PC-3 (cell line): ENCODE results near the gene ZNF423.

Experiments used
- EZH2 ChIP-seq: fragments of 300-600 bp; sonication (generic); IDR thresholded peaks from one replicate; pipeline ENCODE4 v1.6.1; 2017; ENCODE audit warnings: antibody characterized with exemption, mild to moderate bottlenecking, low read length; ENCODE audit not compliant: unreplicated experiment
- EZH2phosphoT487 ChIP-seq: fragments of 300-600 bp; sonication (generic); IDR thresholded peaks from 2 replicates; pipeline ENCODE4 v1.6.1; 2018; ENCODE audit warnings: mild to moderate bottlenecking, antibody characterized with exemption, low read length, borderline replicate concordance
- TF ChIP-seq, protein P1 (sequence below): fragments of 300-600 bp; sonication (generic); conservative IDR thresholded peaks from 2 replicates; pipeline ENCODE4 v1.5.1; 2017; ENCODE audit warnings: antibody characterized with exemption, low read depth, mild to moderate bottlenecking, low read length

- TF ChIP-seq, protein P1, sequence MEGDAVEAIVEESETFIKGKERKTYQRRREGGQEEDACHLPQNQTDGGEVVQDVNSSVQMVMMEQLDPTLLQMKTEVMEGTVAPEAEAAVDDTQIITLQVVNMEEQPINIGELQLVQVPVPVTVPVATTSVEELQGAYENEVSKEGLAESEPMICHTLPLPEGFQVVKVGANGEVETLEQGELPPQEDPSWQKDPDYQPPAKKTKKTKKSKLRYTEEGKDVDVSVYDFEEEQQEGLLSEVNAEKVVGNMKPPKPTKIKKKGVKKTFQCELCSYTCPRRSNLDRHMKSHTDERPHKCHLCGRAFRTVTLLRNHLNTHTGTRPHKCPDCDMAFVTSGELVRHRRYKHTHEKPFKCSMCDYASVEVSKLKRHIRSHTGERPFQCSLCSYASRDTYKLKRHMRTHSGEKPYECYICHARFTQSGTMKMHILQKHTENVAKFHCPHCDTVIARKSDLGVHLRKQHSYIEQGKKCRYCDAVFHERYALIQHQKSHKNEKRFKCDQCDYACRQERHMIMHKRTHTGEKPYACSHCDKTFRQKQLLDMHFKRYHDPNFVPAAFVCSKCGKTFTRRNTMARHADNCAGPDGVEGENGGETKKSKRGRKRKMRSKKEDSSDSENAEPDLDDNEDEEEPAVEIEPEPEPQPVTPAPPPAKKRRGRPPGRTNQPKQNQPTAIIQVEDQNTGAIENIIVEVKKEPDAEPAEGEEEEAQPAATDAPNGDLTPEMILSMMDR: no peak
- TF ChIP-seq EZH2 (no peak), EZH2phosphoT487 (no peak)
Measured at GRCh38 chr16:49850558-49851467, 5.1 kb downstream of the ZNF423 start.
